H9 (cell line): Measurements from ENCODE around the gene PRKAR2B. TPM values are rescaled to one million over a fixed set of nuclear protein-coding genes. Genes with fewer than 3 reads are reported as not detected.

Experiments used
- DNase-seq: peaks from one replicate; pipeline ENCODE4 v3.0.0-alpha.2; 2017
- H2AFZ ChIP-seq: one replicate; pipeline ENCODE4 v1.6.1; 2013; ENCODE audit warnings: mild to moderate bottlenecking, low read length, control low read depth, moderate library complexity
- H2AK5ac ChIP-seq: 2 replicates; pipeline ENCODE4 v1.6.1; 2013; ENCODE audit warnings: low read length, control low read depth, mixed read lengths; ENCODE audit not compliant: insufficient read length
- H2BK120ac ChIP-seq: one replicate; pipeline ENCODE4 v1.6.1; 2013; ENCODE audit warnings: low read depth, mild to moderate bottlenecking, low read length, control low read depth, inconsistent platforms; ENCODE audit not compliant: poor library complexity, severe bottlenecking
- H2BK12ac ChIP-seq: 2 replicates; pipeline ENCODE4 v1.6.1; 2013; ENCODE audit warnings: low read length, control low read depth, mixed read lengths, low read depth; ENCODE audit not compliant: insufficient read length
- H2BK15ac ChIP-seq: 2 replicates; pipeline ENCODE4 v1.6.1; 2013; ENCODE audit warnings: low read depth, low read length, control low read depth
- H2BK20ac ChIP-seq: one replicate; pipeline ENCODE4 v1.6.1; 2013; ENCODE audit warnings: low read depth, mild to moderate bottlenecking, low read length, control low read depth, inconsistent platforms; ENCODE audit not compliant: poor library complexity, severe bottlenecking
- H2BK5ac ChIP-seq: 2 replicates; pipeline ENCODE4 v1.6.1; 2013; ENCODE audit warnings: low read length, control low read depth, mixed read lengths; ENCODE audit not compliant: insufficient read length
- H3K14ac ChIP-seq: 2 replicates; pipeline ENCODE4 v1.6.1; 2013; ENCODE audit warnings: low read length, control low read depth; ENCODE audit not compliant: insufficient read depth
- H3K18ac ChIP-seq: 2 replicates; pipeline ENCODE4 v1.6.1; 2013; ENCODE audit warnings: low read depth, mild to moderate bottlenecking, mixed read lengths, low read length, control low read depth; ENCODE audit not compliant: insufficient read length
- H3K23ac ChIP-seq: 2 replicates; pipeline ENCODE4 v1.6.1; 2013; ENCODE audit warnings: low read length, control low read depth, mixed read lengths, low read depth; ENCODE audit not compliant: insufficient read length
- H3K23me2 ChIP-seq: 2 replicates; pipeline ENCODE4 v1.6.1; 2013; ENCODE audit warnings: low read depth, mild to moderate bottlenecking, mixed read lengths, low read length, control low read depth; ENCODE audit not compliant: insufficient read length, poor library complexity, severe bottlenecking
- H3K27ac ChIP-seq: 2 replicates; pipeline ENCODE4 v1.5.1; 2013; ENCODE audit warnings: low read length, control low read depth, mixed read lengths, low read depth; ENCODE audit not compliant: insufficient read length
- H3K27me3 ChIP-seq: 2 replicates; pipeline ENCODE4 v1.6.1; 2013; ENCODE audit warnings: low read length, control low read depth, inconsistent platforms; ENCODE audit not compliant: insufficient read depth
- H3K4ac ChIP-seq: 2 replicates; pipeline ENCODE4 v1.6.1; 2013; ENCODE audit warnings: low read depth, mild to moderate bottlenecking, control low read depth, inconsistent platforms, low read length, moderate library complexity
- H3K4me1 ChIP-seq: 2 replicates; pipeline ENCODE4 v1.6.1; 2013; ENCODE audit warnings: low read length, control low read depth, inconsistent platforms; ENCODE audit not compliant: insufficient read depth
- H3K4me2 ChIP-seq: 2 replicates; pipeline ENCODE4 v1.6.1; 2013; ENCODE audit warnings: low read length, control low read depth, mixed read lengths; ENCODE audit not compliant: insufficient read length, insufficient read depth
- H3K56ac ChIP-seq: 2 replicates; pipeline ENCODE4 v1.6.1; 2013; ENCODE audit warnings: low read depth, mild to moderate bottlenecking, mixed read lengths, low read length, control low read depth; ENCODE audit not compliant: insufficient read length
- H3K79me1 ChIP-seq: 2 replicates; pipeline ENCODE4 v1.6.1; 2013; ENCODE audit warnings: low read depth, mild to moderate bottlenecking, moderate library complexity, low read length, control low read depth, inconsistent platforms; ENCODE audit not compliant: insufficient read depth, poor library complexity, severe bottlenecking
- H3K79me2 ChIP-seq: 2 replicates; pipeline ENCODE4 v1.6.1; 2013; ENCODE audit warnings: low read length, control low read depth, inconsistent platforms; ENCODE audit not compliant: insufficient read depth
- H3K9ac ChIP-seq: 2 replicates; pipeline ENCODE4 v1.6.1; 2013; ENCODE audit warnings: low read length, control low read depth, mixed read lengths; ENCODE audit not compliant: insufficient read length; ENCODE audit errors: extremely low read depth
- H3K9me3 ChIP-seq: one replicate; pipeline ENCODE4 v1.6.1; 2013; ENCODE audit warnings: low read depth, low read length, inconsistent platforms; ENCODE audit not compliant: control insufficient read depth
- H3T11ph ChIP-seq: one replicate; pipeline ENCODE4 v1.6.1; 2013; ENCODE audit warnings: mild to moderate bottlenecking, low read length, control low read depth, inconsistent platforms
- H4K20me1 ChIP-seq: one replicate; pipeline ENCODE4 v1.6.1; 2013; ENCODE audit not compliant: control insufficient read depth, insufficient read length, insufficient read depth
- H4K5ac ChIP-seq: 2 replicates; pipeline ENCODE4 v1.6.1; 2013; ENCODE audit warnings: low read depth, mild to moderate bottlenecking, mixed read lengths, low read length, control low read depth; ENCODE audit not compliant: insufficient read length
- H4K8ac ChIP-seq: replicated peaks from 2 replicates; pipeline ENCODE4 v1.6.1; 2013; ENCODE audit warnings: low read length, control low read depth, mixed read lengths, low read depth; ENCODE audit not compliant: insufficient read length
- H4K91ac ChIP-seq: 2 replicates; pipeline ENCODE4 v1.6.1; 2013; ENCODE audit warnings: low read depth, mild to moderate bottlenecking, moderate library complexity, mixed read lengths, low read length, control low read depth; ENCODE audit not compliant: insufficient read length
- H3K27ac Mint-ChIP-seq, 3 experiments: 2 replicates in 2 of 3; 3 replicates in 1 of 3; pipeline ENCODE4 v1.8.0; 2020 to 2021; ENCODE audit warnings: mixed read lengths in 3 of 3, mild to moderate bottlenecking in 1 of 3, moderate library complexity in 1 of 3
- H3K27me3 Mint-ChIP-seq: 2 replicates; pipeline ENCODE4 v1.8.0; 2021; ENCODE audit warnings: low read depth, mild to moderate bottlenecking, moderate library complexity, mixed read lengths
- H3K36me3 Mint-ChIP-seq, 3 experiments: 2 replicates in 2 of 3; 3 replicates in 1 of 3; pipeline ENCODE4 v1.8.0; 2020 to 2021; ENCODE audit warnings: low read depth in 3 of 3, mixed read lengths in 3 of 3; ENCODE audit not compliant: insufficient read depth in 1 of 3
- H3K4me1 Mint-ChIP-seq, 2 experiments: 2 replicates each; pipeline ENCODE4 v1.8.0; 2020; ENCODE audit warnings: mixed read lengths in 2 of 2
- H3K4me3 Mint-ChIP-seq, 2 experiments: 2 replicates in 1 of 2; 3 replicates in 1 of 2; pipeline ENCODE4 v1.8.0; 2020 to 2021; ENCODE audit warnings: mild to moderate bottlenecking in 2 of 2, mixed read lengths in 2 of 2, moderate library complexity in 1 of 2
- H3K9me3 Mint-ChIP-seq, 2 experiments: 2 replicates in 1 of 2; 3 replicates in 1 of 2; pipeline ENCODE4 v1.8.0; 2020; ENCODE audit warnings: mild to moderate bottlenecking in 2 of 2, mixed read lengths in 2 of 2, moderate library complexity in 1 of 2
- WGBS: extraction: QIAGEN DNeasy Blood & Tissue Kit; methylation state at CpG from one replicate; pipeline ENCODE4 v1.1.7; 2013; ENCODE audit warnings: missing lambda C conversion rate, low lambda C conversion rate, mixed read lengths; ENCODE audit not compliant: insufficient read length; ENCODE audit errors: extremely low coverage; 5-methylcytosine and 5-hydroxymethylcytosine counted together
- total RNA-seq: library from RNA; stranded (reverse); gene quantifications from 2 replicates; pipeline ENCODE4 v1.2.1, GENCODE V29; 2021
- TF ChIP-seq, protein P1 (sequence below): fragments of 200-600 bp; sonication (generic); conservative IDR thresholded peaks from 3 replicates; pipeline ENCODE4 v1.8.0; 2021; ENCODE audit warnings: antibody characterized with exemption, mild to moderate bottlenecking

PRKAR2B gene
- total RNA-seq, 1 experiment from 2014 or later = 16.6 TPM

DNA sequence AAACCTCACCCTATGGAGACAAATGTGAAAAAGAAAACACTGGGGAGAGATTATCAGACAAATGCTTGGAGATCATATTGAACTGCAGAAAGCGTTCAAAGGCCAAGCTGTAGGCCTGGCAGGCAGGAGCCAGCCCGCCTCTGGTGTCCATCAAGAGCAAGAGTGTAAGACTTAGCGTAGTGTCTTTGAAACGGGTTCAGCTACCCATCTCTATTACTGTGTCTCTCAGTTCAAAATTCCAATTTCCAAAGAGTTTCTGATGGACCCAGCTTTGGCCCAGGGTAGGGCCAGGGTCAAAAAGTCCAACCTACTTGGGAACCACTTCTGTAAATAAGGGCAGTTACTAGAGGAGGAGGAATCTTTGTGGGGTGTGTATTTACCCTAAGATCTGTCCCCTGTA is 78.9 kb downstream of the PRKAR2B start:
- Mint-ChIP-seq H3K9me3 (no peaks in the 10 kb centered on the region), H3K27me3 (no peaks in the 10 kb centered on the region), H3K4me1 (peaks cover 10 to 24% of the 10 kb centered on the region in 2 experiments), H3K27ac (no peak overlapping the region), H3K36me3 (no peaks in the 10 kb centered on the region), H3K4me3 (no peak overlapping the region)
- TF ChIP-seq, protein P1, sequence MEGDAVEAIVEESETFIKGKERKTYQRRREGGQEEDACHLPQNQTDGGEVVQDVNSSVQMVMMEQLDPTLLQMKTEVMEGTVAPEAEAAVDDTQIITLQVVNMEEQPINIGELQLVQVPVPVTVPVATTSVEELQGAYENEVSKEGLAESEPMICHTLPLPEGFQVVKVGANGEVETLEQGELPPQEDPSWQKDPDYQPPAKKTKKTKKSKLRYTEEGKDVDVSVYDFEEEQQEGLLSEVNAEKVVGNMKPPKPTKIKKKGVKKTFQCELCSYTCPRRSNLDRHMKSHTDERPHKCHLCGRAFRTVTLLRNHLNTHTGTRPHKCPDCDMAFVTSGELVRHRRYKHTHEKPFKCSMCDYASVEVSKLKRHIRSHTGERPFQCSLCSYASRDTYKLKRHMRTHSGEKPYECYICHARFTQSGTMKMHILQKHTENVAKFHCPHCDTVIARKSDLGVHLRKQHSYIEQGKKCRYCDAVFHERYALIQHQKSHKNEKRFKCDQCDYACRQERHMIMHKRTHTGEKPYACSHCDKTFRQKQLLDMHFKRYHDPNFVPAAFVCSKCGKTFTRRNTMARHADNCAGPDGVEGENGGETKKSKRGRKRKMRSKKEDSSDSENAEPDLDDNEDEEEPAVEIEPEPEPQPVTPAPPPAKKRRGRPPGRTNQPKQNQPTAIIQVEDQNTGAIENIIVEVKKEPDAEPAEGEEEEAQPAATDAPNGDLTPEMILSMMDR = no peak
- no peak overlapping the region for H3T11ph ChIP-seq
- no peak overlapping the region for H2AK5ac ChIP-seq
- no CpG with 5 or more reads among the region's 4 CpGs for WGBS
- H3K56ac ChIP-seq = no peak overlapping the region
- no peak overlapping the region for H3K4ac ChIP-seq
- no peak for DNase-seq
- no peak overlapping the region for H2AFZ ChIP-seq
- no peak overlapping the region for H2BK5ac ChIP-seq
- no peak overlapping the region for H3K9ac ChIP-seq
- no peak overlapping the region for H4K5ac ChIP-seq
- no peaks in the 10 kb centered on the region; the same call in 1 of the 2 replicates for H3K79me2 ChIP-seq
- peaks cover 3% of the 10 kb centered on the region for H3K79me1 ChIP-seq
- no peak overlapping the region for H3K27ac ChIP-seq
- H3K18ac ChIP-seq = no peak overlapping the region
- H3K9me3 ChIP-seq = no peaks in the 10 kb centered on the region
- no peak overlapping the region for H2BK20ac ChIP-seq
- no peak overlapping the region for H2BK120ac ChIP-seq
- no peaks in the 10 kb centered on the region for H3K23me2 ChIP-seq
- H4K91ac ChIP-seq = no peak overlapping the region
- no peak overlapping the region for H3K4me2 ChIP-seq
- H4K20me1 ChIP-seq = no peaks in the 10 kb centered on the region
- H3K23ac ChIP-seq = no peak overlapping the region
- H2BK12ac ChIP-seq = no peak overlapping the region
- H4K8ac ChIP-seq = no peak overlapping the region
- no peak overlapping the region for H3K14ac ChIP-seq
- H2BK15ac ChIP-seq = no peak overlapping the region
- H3K4me1 ChIP-seq = no peaks in the 10 kb centered on the region; the same call in 1 of the 2 replicates
- H3K27me3 ChIP-seq = no peaks in the 10 kb centered on the region
